Hematopoietic multipotent progenitor cell treated with erythropoietin and hydrocortisone succinate and interleukin-3 and kit ligand, for 8 days (in vitro differentiated cells): ENCODE data around the gene ANKFN1.

Experiments used
- DNase-seq: peaks from one replicate; pipeline ENCODE4 v3.0.0-alpha.2; 2015

Gene ANKFN1

DNA sequence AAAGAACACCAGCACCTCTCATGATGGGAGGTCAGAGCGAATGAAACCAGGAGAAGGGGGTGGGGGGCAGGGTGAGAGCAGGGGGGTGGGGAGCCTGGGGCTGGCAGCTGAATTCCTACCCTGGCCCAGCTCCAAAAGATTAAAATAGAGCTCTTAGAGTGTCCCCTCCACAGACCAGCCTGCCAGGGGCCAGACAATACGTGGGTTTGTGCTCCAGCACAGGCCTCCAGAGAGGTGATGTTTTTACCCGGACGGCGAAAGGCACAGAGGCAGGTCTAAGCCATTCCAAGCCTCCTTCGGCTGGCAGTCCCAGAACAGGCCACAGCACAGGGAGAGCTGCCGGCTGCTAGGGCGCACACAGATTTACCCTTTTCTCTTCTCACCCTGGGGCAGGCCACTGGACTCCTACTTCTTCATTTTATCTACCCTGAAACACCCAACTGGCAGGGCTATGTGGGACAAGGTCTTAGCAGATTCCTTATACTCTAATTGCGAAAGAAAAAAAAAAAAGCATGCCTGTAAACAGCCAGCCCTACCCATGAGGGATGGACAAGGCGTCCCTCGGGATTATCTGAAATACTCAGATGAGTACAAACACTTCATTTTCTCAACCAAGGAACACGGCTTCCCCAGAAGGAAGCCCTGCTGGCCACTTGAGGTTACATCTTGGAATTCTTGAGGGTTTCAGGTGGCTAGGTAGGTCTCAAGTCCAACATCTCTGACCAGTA, 368.3 kb downstream of the ANKFN1 start:
- no peak for DNase-seq

DNA sequence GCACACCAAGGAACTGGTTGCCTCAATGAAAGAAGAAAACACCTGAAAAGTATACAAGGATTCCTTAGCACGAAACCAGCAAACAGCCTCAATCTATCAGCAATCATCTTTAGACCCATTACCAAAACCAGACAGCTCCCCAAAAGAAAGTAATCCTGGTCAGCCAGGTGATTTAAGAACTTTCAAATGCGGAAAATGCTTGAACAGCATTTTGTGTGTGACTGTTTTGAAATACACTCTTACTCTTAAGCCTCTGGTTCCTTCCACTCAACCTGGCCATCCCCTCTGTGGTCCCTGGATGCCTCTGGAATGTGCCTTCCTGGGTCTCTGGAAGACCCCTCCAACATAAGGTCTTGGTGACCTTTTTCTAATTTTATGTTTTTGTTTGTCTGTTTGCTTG, 369.8 kb downstream of the ANKFN1 start:
- no peak for DNase-seq

DNA sequence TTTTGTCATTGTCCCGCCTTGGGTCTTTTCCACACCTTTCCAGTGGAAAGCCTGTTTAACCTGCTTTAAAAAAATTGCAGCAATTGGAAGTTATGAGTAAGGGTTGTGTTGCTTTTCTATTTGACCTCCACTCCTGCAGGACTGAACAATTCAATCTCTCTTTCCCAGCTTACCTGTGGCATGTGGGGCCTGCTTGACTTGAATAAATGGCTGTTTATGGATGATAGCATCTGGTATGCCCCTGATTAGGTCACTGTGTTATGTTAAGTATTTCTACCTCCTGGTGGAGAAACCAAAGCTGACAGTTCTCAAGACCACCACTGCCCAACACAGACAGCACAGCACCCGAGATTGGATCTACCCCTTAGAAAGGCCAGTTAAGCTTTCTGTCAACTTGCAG, 375.4 kb downstream of the ANKFN1 start:
- DNase-seq: no peak

DNA sequence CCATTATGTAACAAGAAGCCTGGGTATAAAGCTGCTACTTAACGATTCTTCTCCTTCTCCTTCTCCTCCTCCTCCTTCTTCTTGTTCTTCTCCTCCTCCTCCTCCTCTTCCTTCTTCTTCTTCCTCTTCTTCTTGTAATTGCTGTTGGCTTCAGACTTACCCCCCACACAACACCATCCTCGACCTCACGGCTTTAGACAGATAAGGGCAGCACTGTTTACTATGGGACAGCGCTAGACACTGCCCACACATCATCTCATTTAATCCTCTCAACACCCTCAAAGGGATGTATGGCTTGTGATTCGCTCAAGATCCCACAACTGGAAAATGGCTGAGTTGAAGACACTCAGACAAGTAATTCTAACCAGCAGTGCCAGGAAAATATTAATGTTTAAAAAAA, 379.7 kb downstream of the ANKFN1 start:
- DNase-seq: no peak

DNA sequence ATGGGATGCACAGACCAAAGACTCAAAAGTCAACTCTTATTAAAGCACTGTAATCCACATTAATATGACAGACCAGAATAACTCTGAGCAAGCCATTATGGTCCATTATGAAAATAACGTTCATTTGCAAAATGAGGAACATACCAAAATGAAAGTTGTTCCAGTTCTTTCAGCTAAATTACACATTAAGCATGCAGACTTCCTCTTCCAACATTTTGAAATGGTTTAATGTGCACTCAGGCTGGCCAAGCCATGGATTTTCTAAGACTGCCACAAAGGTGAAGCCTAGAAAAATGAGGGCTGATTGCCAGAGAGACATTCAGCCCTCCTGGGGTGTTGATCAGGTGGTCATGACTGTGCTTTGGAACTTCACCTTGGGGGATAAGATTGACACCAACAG, 383.5 kb downstream of the ANKFN1 start:
- DNase-seq: no peak

DNA sequence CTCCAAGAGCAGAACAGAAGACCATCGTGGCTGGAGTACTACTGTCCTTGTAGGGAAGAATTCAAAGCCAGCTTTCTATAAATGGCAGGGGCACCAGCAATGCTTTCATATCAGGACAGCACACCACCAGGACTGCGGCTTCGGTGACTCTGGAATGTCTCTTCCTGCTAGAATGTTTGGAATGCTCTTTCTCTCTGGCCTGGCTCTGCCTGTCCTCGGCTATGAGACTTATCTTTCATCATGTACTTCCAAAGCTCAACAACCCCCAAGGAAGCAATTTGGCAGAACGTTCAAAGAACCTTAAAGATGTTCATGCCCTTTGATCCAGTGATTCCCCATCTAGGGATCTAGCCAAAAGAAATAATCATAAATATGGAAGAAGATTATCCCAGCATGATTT, 387.6 kb downstream of the ANKFN1 start:
- DNase-seq: no peak

DNA sequence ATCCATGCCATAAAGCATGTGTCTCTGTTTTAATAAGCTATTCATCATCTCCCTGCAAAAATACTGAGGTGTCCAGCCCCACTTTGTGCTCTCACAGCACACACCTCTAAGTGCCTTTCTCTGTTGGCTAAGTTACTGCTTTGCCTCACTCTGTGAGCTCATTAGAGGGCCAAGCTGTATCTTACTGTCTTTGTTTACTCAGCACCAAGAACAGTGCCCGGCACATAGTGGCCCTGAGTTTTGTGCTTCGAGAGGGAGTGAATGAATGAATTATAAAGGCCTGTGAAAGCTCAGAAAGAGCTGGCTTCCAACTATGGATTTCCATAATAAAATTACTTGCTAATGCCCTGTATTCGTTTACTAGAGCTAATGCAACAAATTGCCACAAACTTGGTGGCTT, 390.0 kb downstream of the ANKFN1 start:
- DNase-seq: no peak

DNA sequence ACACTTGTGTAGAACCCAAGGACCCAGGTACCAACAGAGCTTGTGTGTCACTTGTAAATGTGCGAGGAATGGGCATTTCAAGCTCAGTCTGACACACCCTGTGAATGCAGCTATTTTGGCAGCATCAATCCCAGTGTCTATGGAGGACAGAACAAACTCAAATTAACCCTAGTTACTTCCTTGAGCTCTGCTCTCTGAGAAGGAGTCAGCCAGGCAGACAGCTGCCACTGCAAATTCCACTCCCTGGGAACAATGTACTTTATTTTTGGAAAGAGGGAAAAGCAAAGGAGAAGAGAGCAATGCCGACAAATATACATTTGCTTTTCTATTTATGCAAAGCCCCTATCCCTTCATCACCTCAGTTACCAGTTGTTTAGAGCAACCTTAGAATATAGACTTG, 391.8 kb downstream of the ANKFN1 start:
- no peak for DNase-seq

DNA sequence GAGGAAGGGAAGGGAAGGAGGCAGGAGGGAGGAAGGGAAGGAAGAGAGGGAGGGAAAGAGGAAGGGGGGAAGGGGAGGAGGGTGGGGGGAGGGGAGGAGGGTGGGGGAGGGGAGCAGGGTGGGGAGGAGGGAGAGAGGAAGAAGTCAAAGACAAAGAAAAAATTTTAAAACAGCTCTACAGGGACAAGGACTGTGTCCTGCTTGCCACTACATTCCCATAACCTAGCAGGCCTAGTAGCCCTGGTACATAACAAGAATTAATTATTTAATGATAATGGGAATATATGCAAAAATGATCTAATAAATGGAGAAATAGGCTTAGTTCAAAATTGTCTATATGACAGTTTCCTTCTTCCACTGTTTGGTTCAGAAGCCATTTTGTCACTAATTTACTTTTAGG, 392.7 kb downstream of the ANKFN1 start:
- DNase-seq: no peak

DNA sequence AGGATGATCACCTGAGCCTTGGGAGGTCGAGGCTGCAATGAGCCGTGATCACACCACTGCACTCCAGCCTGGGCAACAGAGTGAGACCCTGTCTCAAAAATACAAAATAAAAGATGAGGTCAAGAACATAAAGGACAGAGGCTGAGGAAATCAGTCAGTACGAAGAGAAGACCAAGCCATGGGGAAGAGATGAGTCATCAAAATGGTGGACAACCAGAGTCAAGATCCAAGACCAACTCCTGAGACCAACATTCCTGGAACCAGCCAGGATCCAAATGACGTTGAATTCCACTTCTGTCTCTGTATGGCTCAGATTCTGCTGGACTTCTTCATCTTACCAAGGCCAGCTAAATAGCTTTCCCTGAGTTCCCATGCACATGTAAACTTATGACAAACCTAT, 395.4 kb downstream of the ANKFN1 start:
- DNase-seq: no peak

DNA sequence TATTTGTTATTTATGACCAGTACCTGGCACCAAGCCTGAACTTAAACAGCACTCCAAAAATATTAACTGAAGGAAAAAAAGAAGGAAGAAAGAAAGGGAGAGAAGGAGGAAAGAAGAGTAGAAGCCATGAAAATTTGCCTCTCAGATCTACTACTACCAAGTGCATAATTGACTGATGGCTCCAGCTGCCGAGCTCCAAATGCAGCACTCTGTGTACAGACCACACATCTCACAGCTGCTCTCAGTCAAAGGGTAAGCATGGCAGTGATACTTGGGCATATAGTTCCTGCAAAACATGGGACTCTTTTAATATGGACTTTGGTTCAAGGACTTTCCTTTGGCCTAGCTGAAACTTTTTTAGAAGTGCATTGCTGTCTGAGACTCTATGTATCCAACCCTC, 396.2 kb downstream of the ANKFN1 start:
- no peak for DNase-seq

DNA sequence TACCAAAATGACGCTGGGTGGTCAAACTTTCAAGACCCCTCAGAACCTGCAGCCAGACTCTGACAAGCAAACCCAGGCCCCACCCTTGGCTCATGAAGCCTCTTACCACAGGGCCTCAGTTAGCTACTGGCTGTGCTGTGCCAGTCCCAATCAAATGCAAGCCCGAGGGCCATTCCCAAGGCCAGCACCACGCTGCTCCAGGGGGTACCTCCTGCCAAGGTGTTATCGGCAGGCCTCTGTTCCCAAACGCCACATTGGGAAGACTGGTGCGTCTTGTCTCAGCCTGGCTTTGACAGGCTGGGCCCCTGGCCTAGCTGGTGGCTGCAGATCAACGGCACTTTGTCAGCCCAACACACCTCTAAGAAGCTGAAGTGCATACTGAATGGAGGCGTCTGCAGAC, 404.4 kb downstream of the ANKFN1 start:
- no peak for DNase-seq

DNA sequence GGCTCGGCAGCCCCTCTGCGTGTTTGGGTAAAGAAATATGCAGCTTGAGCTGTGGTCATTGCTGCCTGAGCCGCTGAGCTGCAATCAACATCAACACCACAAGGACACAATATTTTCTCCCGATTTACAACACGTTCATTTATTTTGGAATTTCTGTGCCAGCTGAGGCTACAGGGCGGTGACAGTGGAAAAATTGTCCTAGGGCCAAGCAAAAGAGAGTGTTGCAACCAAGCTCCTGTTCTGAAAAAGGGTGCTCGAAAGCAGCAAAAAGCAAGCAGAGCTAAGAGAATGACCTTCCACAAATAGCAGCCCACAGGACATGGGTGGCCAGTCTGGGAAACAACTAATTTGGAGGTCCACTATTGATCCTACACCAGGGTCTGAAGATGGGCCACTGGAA, 404.8 kb downstream of the ANKFN1 start:
- no peak for DNase-seq
